ENCODE results near the gene POLR2E.
A peak's percentile ranks its signal among the peaks of the same experiment; 100 is the strongest.

POLR2E gene

DNA sequence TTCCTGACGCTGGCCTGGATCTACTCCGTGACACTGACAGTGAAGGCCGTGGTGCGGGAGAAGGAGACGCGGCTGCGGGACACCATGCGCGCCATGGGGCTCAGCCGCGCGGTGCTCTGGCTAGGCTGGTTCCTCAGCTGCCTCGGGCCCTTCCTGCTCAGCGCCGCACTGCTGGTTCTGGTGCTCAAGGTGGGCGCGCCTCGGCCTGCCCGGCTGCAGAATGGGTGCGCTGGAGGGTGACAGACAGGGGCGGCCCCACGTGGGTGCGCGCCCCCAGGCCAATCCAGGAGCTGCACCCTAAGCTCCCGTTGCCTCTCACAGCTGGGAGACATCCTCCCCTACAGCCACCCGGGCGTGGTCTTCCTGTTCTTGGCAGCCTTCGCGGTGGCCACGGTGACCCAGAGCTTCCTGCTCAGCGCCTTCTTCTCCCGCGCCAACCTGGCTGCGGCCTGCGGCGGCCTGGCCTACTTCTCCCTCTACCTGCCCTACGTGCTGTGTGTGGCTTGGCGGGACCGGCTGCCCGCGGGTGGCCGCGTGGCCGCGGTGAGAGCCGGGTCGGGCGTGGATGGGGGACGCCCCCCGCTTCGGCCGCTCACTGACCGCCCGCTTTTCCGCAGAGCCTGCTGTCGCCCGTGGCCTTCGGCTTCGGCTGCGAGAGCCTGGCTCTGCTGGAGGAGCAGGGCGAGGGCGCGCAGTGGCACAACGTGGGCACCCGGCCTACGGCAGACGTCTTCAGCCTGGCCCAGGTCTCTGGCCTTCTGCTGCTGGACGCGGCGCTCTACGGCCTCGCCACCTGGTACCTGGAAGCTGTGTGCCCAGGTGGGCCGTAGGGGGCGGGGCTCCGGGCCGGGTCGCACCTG lies 48.1 kb downstream of the POLR2E start:
- DNase-seq: no peak

DNA sequence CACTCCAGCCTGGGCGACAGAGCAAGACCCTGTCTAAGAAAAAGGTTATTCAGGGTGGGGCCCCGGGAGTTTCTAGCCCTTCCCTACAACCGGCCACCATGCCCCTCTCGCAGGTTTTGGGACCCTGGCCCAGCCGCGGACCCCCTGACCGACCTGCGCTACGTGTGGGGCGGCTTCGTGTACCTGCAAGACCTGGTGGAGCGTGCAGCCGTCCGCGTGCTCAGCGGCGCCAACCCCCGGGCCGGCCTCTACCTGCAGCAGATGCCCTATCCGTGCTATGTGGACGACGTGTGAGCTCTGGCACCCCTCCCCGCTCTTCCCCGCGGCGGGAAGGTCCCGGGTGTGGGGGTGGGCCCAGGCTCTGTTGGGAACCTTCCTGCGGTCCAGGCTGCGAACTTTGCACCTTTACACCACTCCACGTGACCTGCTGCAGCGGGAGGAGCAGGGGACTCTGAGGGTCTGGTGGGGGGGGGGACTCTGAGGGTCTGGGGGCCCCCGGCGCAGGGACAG lies 49.0 kb downstream of the POLR2E start:
- no peak for DNase-seq

DNA sequence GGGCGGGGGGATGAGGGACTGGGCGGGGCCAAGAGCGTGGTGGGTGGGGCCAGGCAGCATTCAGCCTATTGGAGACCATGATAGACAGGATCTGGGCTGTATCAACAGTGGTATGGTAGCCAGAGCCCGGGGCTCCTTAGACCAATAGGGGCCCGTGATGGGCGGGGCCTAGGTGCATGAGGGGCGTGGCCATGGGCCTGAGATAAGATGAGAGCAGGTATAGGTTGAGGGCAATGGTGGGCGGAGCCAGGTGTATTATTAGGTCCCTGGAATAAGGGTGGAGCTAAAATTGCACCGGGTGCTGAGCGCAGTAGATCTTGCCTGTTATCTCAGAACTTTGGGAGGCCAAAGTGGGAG lies 50.0 kb downstream of the POLR2E start:
- peak; percentile 42 to 67 (median 63) for DNase-seq

DNA sequence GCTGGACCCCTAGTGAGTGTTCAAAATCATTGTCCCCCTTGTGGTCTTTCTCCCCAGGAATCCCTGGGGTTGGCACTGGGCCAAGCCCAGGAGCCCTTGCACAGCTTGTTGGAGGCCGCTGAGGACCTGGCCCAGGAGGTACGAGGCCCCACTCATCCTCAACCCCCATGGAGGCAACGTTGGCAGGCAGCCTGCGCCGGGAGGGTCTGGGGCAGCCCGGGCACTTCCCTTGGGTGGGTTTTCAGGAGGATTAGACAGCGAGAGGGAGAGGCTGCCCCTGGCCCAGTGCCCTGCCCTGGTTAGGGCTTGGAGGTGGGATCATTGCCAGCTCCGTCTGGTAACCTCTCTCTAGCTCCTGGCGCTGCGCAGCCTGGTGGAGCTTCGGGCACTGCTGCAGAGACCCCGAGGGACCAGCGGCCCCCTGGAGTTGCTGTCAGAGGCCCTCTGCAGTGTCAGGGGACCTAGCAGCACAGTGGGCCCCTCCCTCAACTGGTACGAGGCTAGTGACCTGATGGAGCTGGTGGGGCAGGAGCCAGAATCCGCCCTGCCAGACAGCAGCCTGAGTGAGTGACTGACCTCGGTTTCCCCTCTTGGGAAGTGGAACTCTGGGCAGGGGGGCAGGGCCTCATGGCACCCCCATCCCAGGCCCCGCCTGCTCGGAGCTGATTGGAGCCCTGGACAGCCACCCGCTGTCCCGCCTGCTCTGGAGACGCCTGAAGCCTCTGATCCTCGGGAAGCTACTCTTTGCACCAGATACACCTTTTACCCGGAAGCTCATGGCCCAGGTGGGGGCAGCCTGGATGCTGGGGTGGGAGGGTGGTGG lies 52.3 kb downstream of the POLR2E start:
- no peak for DNase-seq

DNA sequence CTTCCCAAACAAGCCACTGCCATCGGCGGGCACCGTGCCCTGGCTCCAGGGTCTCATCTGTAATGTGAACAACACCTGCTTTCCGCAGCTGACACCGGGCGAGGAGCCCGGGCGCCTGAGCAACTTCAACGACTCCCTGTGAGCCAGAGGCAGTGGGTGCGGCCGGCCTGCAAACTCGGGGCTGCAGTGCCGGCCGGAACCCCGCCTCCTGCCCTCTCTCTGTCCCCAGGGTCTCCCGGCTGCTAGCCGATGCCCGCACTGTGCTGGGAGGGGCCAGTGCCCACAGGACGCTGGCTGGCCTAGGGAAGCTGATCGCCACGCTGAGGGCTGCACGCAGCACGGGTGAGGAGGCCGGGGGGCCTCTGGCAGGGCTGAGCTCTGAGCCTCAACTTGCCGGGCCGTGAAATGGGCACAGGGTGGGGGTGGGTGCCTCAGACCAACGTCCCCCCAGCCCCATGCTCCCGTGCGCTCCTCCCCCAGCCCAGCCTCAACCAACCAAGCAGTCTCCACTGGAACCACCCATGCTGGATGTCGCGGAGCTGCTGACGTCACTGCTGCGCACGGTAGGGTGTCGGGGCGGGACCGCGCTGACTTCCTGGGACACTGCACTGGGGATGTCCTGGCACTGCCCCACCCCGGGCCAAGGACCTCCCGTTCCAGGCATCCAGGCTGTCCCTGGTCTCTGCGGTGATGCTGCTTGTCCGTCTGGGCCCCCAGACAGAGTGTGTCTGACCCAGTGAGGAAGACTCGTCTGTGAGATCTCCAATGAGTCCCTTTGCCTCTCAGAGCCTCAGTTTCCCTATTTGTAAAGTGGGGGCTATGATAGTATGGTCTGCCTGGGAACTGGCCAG lies 53.1 kb downstream of the POLR2E start:
- no peak for DNase-seq

GRCh38 chr19:1041272-1041834 lies 53.8 kb downstream of the POLR2E start:
- DNase-seq: no peak

- peak; percentile 91 to 93 (median 91) for DNase-seq
Observed at GRCh38 chr19:1040476-1041271, 54.5 kb downstream of the POLR2E start.

DNA sequence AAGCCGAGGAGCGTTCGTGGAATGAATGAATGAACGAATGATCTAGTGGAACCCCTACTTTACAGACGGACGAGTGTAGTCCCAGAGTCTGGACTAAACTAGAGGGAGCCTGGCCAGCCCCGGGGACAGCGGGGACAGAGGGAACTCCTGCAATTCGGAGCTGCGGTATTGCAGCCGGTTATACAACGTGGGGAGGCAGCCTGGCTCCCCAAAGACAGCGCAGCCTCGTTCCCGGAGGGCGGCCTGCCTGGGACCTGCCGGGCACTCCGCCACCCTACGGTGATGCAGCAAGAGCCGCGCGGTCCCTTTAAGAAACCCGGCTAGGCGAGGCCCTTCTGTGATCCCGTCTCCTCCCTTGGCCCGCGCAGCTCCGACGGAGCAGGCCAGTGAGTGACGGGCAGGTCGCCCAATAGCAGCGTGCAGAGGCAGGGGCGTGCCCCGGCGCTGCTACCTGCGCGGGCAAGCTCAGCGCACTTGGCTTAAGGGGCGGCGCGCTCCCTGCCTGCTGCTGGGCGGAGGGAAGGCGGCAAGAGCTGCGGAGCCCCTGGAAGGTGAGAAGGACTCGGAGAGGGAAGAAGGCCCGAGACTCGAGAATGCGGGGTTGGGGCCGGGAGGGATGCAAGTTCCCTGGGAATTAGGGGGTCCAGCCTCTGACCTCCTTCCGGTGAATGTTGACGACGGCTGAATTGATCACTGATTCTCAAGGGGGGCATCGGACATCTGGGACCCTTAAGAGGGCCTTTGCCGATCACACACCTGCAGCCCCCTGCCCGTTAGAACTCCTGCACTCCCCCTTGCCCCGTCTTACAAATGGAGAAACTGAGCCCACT lies 55.3 kb downstream of the POLR2E start, which contains the start of gene ABCA7:
Gene ABCA7, plus strand, starts transcription at position 462 of the 830 bp plus-strand sequence. CDS start 1,255 bp downstream, outside the sequence.
- DNase-seq: peak; percentile 97 to 98 (median 98)

DNA sequence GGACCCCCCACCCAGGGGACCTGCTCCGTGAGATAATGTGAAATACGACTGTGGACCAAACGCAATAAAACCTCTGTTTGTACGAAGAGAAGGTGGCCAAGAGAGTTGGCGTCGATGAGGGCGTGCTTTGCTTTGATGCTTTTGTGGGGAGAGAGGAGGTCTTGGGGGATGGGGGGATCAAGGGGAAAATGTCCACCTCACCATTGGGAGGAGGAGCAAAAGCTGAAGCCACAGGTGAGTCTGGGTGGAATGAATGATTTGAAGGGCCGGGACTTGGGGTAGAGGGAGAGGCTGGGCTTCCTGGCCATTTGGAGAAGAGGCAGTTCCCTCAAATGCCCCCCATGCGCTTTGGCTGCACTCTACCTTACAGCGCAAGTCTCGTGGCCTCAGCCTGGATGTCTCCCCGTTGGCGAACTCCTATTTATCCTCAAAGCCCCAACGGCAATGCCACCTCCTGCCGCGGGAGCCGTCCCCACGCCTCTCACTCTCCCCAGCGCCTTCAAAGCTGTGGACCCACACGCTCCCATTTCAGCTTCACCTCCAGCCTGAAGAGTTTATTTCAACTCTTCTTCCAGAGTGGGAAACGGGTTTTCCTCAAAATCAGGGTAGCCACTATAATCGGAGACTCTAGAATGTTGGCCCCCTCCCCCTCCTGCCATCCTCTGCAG lies 56.1 kb downstream of the POLR2E start:
- DNase-seq: no peak

GRCh38 chr19:1037621-1038064 lies 57.5 kb downstream of the POLR2E start:
- peak; percentile 8 to 58 (median 53) for DNase-seq
